ENCODE measurements around the gene RCC2. TPM values are rescaled to one million over a fixed set of nuclear protein-coding genes. Genes with fewer than 3 reads are reported as not detected.

The RCC2 gene
- total RNA-seq, 1 donor from 2014 or later: 73.5 TPM

DNA sequence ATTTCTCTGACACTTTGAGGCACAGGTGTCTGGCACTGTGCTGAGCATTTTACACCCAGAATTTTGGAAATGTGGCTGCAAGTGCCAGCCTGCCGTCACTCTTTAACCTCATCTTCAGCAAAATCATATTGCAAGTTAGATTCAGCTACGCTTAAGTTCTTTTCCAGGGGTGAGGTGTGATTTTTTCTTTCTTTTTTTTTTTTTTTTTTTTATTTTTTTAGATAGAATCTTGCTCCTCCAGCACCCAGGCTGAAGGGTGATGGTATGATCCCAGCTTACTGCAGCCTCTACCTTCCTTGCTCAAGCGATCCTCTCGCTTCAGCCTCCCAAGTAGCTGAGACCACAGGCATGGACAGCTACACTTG lies 2.5 kb upstream of the RCC2 start:
- ATAC-seq: no peak

DNA sequence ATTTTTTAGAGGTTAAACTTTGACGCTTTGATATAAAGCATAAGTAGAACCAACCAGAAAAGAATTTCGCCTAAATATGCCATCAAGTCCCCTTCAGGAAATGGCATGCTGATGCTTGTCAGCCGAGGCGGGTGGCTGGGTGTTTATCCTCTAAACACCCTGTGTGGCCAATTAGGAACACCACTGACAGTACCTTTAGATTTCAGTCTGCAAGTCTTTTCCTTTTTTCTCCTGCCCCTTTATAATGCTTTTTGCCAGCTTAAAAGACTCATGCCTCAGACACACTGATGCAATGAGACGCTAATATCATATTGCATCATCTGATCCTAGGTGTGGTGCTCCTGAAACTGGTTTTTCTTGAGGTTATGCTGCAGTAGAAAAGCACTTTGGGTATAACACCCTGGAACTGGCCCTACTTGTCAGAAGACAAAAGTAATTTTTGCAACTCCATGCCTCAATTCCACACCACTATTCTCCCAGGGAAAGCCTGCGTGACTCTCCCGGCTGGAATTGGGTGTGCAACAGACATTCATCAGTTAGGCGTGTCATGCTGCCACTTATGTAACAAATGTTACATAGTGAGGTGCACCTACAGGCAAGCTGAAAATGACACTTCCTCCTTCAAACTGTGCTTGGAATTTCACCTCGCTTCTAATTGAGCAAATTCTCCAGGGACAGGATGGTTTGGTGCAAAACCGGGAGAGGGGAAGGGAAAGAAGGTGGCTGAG lies 2.0 kb upstream of the RCC2 start:
- peak; percentile 81 for ATAC-seq

DNA sequence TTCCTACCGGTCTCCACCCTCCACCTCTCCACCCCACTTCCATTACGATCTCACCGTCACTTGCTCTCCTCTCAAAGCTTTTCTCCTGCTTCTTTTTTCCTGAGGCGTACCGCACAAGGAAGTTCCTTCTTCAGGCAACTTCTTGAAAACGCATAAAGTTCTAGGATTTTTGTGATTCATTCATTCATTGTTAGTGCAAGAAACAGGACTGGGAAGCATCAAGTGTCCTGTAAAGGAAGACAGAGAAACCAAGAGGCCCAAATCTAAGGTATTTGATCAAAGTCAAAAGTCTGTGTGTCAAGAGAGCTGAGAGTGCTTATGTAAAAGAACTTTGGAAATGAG lies 1.3 kb upstream of the RCC2 start:
- no peak for ATAC-seq

DNA sequence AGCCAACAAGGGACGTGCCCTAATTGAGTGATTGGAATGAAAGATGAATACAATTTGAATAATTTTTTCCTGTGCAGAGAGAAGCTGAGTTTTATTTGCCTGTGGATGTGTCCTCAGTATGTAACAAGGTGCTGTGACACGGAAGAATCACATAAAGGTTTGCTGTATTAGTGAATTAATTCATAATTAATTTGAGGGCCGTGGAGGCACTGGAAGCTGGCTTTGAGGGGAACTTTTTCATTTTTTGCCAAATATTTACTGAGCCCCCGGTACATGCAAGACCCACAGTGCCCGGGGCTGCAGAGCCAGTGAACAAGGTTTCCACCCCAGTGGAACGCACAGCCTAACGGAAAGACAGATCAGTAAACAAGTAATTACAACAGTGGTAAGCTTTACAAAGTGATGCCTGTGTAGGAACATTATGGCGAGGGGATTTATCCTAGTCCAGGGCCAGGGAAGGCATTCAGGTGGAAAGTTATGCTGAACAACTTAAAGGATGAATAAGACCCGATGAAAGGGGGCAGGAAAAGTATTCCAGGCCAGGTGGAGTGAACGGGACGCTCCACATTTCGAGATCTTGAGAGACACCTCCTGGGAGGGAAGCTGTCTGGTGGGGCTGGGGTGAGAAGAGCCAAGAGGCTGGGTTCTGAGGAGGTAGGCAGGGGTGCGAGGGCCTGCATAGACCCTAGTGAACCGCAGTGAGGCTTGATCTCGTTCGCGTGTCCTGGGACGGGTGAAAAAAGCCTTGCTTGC lies 773 bp upstream of the RCC2 start:
- peak; percentile 1 for ATAC-seq

DNA sequence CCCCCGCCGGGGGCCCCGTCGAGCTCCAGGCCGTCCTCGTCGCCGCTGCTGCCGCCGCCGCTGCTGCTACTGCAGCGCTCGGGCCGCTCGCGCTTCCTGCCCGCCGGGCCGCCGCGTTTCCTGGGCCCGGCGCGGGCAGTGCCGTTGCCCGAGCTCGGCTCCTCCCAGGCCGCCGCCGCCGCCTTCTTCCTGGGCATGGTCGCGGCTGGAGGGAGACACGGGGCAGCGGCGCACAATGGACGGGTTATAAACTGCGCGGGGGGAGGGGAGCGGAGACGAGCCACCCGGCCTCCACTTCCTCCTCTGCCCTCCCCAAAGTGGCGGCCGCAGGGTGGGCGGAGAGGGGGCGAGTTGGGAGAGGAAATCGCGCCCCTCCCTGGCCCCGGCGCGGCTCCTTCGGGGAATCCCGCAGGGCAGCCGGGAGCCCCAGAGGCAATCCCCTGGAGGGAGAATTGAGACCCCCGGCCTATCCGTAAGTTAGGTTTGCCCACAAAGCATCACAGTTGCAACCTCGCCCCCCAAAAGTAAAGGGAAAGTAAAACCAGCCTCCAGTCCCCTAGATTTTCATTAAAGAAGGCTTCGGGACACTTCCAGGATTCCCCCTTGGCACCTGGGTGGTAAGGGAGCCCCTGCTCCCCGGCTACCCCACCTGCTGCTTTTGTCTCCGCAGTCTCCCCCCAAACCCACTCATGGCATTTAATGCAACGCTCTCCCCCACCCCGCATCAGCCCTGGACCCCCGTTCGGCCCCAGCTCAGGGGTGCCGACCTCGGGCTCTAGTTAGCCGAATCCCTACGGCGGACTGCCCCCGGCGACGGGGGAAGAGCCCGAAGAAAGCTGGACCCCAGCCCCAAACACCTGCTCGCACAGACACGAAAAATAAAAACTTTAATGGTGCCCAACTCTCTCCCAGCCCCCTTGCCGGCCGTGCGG lies 893 bp downstream of the RCC2 start:
- peak; percentile 13 for ATAC-seq

DNA sequence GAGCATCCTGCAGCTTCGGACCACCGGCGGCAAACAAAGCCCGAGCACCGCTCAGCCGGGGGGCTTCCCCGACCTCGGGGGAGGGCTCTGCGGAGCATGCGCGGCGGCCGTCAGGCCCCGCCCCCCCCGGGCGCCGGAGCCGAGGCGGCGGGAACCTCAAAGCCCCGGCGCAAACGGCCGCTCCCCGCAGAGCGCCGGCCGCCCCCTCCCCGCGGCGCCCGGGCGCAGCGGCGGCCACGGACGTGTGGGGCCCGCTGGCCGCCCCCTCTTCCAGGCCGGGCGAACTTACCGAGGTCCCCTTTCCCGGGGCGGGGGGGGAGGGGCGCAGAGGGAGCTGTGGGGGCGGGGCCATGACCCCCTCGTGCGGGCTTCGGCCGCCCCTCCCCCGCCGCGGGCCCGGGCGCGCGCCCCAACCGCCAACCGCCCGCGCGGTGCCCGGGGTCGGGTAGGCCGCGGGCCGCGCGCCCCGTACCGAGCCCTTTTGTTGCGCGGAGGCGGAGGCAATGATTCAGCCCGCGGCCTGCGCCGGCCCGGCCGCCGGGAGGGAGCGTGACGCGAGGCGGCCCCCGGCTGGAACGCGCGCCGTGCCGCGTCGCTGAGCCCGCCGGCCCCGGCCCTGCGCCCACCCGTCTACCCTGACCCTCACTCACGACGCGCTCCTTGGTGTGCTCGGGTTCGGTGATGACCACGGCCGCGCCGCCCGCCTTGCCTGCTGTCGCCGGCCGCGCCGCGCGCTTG lies 1.7 kb downstream of the RCC2 start:
- ATAC-seq: peak; percentile 8

DNA sequence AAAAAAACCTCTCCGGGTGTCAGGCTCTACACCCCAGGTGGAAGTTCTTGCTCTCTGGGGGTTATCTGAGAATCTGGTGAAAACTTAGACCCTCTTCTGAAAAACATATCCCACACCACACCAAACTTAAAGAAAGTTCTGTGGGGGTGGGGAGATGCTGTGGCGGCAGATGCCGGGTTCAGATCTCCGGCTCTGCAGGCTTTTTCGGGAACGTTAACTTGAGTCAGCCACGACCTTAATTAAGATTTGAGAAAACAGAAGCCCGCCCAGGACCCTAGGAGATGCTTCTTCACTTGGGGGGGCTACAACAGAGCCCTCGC lies 2.3 kb downstream of the RCC2 start:
- no peak for ATAC-seq

DNA sequence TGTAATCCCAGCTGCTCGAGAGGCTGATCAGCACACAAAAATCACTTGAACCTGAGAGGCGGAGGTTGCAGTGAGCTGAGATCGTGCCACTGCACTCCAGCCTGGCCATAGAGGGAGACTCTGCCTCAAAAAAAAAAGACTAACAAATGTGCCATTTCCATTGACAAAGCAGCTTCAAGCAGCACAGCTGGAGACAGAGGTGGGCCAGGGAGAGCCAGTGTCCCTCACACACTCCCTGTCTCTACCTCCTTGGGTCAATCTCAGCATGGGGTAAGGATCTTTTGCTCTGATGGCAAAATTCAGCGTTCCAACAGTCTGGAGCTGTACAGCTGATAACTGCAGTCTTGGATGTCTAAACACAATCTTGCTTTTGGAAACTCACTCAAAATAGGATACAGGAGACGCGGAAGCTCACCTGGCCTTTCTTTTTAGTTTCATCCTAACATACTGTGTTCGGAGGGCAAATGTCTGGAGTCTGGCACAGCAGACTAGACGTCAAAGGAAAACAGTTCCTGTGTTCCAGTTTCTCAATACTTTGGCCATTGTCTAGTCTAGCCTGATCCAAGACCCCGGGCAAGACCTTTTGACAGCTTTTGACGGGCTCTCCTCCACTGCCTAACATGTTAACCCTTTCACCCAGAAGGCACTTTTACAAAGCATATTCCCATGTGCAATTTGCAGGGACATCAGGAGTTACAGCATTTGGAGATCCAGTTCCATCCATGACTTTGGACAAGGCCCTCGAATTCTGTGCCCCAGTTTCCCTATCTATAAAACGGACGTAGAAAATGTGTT lies 2.9 kb downstream of the RCC2 start:
- no peak for ATAC-seq

DNA sequence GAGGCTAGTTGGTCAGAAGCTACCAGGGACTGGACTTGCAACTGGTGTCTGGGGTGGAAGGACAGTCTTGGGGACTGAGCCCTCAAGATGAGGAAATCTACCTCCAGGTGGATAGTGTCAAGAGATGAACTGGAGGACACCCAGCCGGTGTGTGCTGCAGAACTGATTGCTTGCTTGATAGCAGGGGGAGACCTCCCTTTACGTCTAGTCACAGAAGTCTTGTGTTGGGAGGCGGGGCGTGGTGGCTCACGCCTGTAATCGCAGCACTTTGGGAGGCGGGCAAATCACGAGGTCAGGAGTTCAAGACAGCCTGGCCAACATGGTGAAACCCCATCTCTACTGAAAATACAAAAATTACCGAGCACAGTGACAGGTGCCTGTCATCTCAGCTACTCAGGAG lies 4.9 kb downstream of the RCC2 start:
- no peak for ATAC-seq

DNA sequence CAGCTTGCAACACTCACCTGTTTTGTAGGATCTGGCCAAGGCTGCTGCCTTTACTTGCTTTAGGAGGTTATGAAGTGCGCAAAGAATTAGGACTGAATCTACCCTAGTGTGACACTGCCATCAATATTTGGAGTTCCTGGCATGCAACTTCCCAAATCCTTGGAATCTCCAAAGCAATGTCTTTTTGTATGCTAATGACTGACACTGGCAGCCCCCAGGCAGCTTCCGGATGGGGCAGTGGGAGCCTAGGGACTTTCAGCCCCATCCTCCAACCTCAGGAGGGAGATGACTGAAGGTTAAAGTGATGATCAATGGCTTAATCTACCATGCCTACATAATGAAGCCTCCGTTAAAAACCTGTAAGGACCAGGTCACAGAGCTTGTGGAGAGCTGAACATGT lies 5.5 kb downstream of the RCC2 start:
- ATAC-seq: no peak

DNA sequence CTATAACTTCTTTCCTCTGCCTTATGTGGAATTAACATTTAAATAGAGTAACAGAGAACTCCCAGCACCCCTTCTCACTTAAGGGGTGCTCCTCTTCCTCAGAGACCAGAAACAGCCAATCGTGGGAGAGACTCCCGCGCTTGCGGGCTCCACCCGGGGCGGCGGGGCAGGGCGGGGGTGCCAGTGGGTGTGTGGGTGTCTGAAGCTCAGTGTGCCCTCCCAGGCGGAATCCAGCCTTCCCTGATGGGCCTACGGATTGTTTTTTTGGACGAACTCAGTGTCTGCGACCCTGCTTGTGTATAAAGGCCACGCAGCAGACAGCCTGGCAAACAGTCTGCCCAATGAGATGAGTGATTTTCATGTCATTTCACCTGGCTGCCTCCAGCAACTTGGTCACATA lies 6.2 kb downstream of the RCC2 start:
- no peak for ATAC-seq

DNA sequence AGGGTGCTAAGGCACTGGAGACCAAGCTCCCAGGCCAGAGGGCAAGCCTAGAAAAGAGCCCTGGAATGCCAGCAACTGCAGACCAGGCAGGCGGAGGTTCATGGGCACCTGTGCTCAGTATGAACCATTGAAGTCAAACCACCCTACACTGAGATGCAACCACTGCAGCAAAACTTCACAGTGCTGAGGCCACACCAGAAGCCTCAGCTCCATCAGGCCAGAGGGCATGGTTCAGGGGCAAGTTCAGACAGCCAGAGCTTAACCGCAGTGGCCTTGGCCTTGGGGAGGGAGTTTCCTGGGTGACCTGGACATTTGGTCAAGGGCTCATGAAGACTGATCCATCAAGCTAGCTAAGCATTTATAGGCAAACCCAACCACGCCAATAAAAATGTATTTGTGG lies 7.1 kb downstream of the RCC2 start:
- no peak for ATAC-seq

DNA sequence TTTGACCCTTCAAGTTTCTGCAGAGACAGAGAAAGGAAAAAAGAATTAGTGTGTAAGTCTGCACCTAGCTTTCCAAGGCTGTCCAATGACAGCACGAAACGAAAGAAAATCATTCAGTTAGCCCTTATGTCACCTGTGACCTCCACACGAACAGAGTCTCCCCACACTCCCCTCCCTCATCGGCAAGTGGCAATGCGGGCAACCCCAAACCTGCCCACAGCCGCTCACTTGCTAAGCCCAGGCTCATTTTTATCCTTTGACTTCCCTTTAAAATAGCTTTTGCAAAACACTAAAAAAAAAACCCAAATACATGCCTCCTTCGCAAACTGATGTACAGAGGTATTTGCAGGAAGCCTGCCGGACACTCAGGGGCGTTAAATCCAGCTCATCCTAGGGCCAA lies 10.3 kb downstream of the RCC2 start:
- ATAC-seq: no peak

DNA sequence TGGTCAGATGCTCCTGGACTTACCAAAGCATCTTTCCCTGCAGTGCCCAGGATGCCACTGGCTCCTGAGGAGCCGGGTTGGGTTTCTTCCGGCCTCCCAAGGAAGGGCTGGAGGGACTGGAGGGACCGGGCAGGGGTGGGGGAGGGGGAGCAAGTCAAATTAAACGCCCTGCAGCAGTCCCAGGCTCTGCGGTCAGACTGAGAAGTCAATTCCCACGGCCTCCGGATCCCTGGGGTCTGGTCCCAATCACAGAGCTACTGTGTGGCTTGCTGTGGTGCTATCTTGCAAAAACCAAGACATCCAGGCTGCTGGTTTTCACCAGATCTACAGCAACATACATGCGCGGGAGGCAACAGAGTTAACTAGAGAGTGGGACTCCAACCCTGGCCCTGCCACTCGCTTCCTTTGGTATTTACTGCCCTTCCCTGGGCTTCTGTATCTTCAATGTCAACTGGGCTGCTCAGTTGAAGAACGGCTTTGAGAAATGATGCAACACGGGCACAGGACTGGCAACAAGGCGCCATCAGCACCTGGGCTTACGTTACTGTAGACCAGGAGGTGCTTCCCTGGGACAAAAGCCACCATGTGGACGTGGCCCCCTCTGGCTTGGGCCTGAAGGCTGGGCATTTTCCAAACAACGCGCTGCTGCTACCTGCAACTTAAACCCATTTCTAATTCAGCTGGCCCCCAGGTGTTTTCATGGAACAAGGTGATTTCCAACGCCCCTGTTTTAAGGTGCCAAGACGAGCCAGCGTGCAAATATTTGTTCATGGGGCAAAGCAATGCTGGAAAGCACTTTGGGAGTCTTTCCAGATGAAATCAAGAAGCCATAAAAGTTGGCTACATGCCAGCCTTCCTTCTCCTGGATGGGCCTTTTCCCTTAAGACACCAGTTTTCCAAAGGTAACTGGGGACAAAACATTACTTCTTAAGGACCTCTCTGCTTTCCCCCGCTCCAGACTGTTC lies 11.5 kb downstream of the RCC2 start:
- no peak for ATAC-seq

DNA sequence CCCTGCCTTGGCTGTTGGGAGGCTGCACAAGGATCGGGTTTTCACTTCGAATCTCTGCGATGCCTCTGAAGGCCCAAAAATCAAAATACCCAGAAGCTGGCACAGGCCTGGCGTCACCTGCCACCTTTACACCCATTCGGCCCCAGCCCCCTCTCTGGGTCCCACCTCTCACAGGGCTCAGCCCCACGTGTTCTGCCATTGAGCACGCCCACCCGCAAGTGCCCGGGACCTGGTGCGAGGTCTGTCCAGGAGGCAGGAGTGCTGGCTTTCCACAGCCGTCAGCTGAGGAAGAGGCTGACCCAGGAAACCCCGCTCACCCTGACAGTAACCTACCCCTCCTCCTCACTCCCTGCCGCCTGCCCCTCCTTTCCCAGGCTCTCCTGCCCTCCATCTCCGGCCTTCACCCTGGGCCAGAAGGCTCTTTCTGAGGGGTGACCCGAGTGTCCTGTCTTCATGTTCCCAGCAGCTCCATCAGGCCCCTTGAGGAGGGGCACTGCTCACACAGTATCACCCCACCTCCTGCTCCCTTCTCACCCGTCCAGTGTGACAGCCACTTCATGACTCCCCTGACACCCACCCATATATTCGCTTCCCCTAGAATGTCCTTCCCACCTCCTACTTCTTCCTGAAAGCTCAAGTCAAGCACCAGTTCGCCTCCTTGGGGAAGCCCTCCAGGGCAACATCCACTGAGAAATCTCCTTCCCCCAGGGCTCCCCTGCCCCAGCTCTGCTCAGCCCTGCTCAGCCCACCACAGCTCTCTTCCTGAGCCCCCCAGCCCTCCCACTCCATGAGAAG lies 13.5 kb downstream of the RCC2 start:
- ATAC-seq: no peak

DNA sequence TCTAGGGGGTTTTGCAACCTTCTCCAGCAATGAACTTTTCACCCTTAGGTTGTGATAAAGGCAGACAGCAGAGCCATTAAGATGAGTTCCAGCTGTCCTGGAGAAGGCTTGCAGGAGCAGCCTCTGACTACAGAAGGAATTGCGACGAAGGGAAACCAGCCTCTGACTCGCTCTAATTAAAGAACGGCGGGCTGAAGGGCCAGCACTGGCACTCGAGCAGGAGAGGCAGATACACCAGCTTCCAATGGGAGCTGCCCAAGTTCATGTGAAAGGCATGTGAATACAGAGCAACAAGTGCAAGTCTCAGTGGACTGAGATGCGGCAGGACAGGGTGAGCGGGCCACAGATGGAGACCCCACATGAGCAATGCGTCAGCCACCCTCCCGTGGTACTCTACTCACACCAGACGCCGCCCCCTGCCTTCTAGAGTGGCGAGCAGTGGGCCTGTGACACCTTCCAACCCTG lies 15.7 kb downstream of the RCC2 start:
- ATAC-seq: no peak

DNA sequence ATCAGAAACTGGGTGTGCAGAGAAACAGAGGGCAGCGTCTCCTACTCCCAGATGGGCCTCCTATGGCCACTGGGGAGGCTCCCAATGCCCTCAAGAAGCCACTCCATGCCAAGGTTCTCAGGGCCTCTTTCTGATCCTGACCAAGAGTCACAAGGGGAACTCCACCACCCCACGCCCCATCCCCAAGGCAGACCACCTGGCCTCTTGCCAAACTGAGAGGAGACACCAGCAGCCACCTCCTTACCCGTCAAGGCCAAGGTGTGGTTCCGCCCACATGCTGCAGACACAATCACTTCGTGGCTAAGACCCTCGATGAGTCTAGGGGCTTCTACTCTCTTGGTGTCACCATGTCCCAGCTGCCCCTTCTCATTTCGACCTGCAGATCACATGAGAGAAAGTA lies 17.0 kb downstream of the RCC2 start:
- no peak for ATAC-seq

DNA sequence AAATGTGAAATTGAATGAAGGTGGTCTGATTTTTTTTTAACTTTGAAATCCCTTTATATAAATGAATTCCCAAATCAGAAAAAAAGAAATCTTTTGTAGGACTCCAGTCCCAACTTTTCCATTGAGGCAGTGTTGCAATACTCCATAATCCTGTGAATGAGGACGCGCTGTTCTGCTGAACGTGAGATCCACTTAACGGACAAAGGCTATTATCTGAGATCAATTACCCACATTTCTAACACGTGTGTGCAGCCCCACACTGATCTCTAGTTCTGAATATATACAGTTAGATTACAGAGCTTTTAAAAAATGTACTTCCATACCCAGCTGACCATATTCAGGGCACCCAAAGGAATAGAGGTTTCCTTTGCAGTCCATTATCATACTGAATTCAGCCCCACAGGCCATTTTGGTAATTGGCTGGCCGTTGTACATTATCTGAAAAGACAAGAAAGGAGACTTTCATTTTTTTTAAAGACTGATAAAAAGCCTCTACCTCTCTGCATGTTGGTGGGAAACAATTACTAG lies 19.0 kb downstream of the RCC2 start:
- ATAC-seq: no peak

DNA sequence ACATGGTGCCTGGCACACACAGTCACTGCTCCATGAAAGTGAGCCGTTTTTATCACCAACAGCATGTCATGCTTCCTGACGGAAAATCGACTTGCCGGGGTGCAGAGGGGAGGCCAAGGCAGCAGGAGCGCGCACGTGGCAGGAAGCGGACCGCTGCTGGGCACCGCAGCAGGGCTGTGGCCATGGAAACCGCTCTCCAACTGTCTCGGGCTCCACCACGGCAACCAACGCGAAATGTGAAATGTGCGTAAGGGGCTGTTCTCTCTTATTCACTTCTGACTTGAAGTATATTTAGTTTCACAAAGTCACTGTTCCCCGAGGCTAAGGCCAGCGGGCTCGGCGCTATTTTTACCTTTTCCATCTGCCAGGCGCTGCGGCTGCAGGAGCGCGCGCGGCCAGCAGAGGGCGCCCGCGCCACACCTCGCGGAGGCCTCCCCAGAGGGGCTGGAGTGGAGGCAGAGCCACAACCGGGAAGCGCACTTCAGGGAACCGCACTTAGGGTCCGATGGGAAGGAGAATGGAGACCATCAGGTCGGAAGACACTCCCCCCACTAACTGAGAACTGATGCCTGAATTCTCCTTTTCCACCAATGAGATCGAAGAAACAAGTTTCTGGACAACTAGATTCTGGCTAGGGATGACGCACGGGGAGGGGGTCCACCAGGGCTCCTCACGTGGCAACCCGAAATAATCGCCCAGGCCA lies 19.7 kb downstream of the RCC2 start:
- ATAC-seq: peak; percentile 68
